GM10847 (cell line): ENCODE measurements around the gene GET4.

ENCODE experiments used
- POLR2A ChIP-seq: IDR thresholded peaks from 2 replicates; pipeline ENCODE4 v1.6.1; 2011; ENCODE audit not compliant: insufficient read length; ENCODE audit errors: extremely low read depth

GET4 gene

DNA sequence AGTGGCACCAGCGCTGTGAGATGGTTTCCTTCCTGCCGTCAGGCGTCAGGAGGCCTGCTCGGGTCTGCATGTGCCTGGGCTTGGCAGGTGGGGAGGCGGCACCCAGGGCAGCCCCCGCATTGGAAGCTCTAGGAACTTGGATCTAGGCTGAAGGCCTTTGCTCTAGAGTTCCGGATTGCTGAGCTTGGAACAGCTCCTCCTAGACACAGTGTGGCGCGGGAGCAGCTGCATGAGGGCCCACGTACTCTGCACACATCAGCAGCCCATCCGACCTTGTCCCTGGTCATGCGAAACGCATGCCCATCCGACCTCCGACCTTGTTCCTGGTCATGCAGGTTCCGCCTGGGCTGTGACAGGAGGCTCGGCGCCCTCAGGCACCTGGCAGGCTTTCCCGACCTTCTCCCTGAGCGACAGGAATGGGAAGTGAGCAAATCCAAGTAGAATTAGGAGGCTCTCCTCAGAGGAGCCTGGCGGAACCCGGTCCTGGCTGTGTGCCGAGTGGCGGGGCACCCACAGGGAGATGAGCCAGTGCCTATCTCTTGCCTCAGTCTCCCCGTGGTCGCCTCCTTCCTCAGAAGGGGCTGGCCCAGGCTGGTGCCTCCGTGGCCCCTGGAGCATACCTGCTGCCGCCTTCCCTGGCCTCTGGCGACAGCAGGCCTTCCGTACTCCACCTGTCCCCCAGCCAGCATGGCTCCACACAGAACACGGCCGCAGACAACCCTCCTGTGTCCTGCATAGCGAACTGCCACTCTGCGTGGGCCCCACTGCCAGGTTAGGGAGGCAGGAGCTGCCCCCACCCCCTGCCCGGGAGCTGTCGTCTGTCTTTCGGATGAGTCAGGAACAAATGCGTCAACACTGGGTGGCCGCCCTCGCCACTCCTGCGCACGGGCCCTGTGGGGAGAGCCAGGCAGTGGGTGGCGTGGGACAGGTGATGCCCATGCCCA lies 12.0 kb downstream of the GET4 start:
- TF ChIP-seq POLR2A = no peak

GRCh38 chr7:889025-889390 lies 12.7 kb downstream of the GET4 start:
- TF ChIP-seq POLR2A = no peak

GRCh38 chr7:889391-889790 lies 13.0 kb downstream of the GET4 start:
- TF ChIP-seq POLR2A = no peak

GRCh38 chr7:890868-891267 lies 14.5 kb downstream of the GET4 start:
- TF ChIP-seq POLR2A = no peak

DNA sequence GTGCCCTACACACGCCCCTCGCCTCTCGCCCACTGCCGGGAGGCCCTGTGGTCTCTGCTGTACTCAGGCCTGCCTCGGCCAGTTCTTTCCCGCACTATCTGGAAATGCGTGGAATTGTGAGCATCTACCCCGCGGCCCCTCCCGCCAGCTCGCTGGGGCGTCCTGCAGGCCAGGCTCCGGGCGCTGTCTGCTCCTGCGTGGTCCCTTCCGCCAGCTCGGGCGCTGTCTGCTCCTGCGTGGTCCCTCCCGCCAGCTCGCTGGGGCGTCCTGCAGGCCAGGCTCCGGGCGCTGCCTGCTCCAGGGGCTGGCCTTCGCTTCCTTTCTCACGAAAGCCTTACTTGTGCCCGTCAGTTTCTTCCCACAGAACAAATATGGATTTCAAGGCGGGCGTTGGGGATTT lies 14.9 kb downstream of the GET4 start:
- no peak for TF ChIP-seq POLR2A

DNA sequence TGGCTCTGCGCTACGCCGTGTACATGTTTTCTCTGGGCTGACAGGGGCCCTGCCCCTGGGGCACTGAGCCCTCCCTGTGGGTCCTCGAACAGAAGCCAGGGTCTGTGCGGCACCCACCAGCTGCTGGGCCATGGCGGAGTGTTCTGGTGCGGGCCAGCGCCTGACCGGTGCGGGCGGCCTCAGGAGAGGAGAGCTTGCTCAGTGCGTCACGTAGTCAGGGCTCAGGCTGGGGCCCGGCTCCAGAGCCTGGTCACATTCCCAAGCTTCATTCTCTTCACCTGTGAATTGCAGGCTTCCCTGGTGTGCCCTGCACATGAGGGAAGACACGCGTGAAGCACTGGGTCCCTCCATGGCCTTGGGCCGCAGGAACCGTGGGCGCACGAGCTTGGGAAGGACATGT lies 15.5 kb downstream of the GET4 start:
- TF ChIP-seq POLR2A = no peak

DNA sequence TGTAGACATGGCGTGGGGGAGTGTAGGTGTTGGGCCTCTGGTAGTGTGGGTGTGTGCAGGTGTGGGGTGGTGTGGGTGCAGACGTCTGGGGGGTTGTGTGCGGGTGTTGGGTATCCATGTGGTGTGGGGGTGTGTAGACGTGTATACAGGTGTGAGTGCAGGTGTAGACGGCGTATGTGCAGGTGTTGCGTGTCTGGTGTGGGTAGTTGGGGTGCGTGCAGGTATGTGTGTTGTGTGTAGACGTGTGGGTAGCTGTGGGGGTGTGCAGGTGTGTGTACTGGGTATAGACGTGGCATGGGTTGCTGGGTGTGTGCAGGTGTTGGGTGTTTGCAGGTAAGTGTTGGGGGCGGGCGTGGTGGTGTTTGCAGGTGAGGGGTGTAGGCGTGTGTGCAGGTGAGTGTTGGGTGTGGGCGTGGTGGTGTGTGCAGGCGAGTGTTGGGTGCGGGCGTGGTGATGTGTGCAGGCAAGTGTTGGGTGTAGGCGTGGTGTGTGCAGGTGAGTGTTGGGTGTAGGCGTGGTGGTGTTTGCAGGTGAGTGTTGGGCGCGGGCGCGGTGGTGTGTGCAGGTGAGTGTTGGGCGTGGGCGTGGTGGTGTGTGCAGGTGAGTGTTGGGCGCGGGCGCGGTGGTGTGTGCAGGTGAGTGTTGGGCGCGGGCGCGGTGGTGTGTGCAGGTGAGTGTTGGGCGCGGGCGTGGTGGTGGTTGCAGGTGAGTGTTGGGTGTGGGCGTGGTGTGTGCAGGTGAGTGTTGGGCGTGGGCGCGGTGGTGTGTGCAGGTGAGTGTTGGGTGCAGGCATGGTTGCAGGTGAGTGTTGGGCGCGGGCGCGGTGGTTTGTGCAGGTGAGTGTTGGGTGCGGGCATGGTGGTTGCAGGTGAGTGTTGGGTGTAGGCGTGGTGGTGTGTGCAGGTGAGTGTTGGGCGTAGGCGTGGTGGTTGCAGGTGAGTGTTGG lies 16.6 kb downstream of the GET4 start:
- no peak for TF ChIP-seq POLR2A

- TF ChIP-seq POLR2A = no peak
These were observed 17.3 kb downstream of the GET4 start for GRCh38 chr7:893686-894085.

GRCh38 chr7:894164-894867 lies 18.0 kb downstream of the GET4 start:
- no peak for TF ChIP-seq POLR2A

DNA sequence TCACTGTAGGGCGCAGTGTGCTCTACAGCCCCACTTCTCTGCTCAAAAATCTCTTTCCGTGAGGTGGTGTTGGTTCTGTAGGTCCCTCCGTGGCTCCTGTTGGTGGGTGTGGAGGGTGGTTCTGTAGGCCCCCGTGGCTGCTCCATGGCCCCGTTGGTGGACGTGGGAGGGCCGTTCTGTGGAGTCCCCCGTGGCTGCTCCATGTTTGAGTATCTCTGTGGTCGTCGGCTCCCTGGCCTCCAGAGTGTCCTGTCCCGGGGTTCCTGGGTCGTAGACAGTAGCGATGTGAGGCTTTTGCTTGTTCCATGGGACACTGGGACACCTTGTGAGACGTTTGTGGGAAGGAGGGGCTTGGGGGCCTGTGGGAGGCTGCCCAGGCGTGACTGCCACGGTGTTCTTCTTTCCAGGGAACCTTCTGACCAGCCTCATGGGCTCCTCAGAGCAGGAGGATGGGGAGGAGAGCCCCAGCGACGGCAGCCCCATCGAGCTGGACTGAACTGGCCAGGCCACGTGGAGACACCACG lies 18.6 kb downstream of the GET4 start:
- no peak for TF ChIP-seq POLR2A

- TF ChIP-seq POLR2A = no peak
These were observed 19.2 kb downstream of the GET4 start for GRCh38 chr7:895451-896052.

GRCh38 chr7:896346-897075 lies 20.2 kb downstream of the GET4 start:
- TF ChIP-seq POLR2A = no peak

- no peak for TF ChIP-seq POLR2A
These were observed 20.7 kb downstream of the GET4 start for GRCh38 chr7:897086-897485.

DNA sequence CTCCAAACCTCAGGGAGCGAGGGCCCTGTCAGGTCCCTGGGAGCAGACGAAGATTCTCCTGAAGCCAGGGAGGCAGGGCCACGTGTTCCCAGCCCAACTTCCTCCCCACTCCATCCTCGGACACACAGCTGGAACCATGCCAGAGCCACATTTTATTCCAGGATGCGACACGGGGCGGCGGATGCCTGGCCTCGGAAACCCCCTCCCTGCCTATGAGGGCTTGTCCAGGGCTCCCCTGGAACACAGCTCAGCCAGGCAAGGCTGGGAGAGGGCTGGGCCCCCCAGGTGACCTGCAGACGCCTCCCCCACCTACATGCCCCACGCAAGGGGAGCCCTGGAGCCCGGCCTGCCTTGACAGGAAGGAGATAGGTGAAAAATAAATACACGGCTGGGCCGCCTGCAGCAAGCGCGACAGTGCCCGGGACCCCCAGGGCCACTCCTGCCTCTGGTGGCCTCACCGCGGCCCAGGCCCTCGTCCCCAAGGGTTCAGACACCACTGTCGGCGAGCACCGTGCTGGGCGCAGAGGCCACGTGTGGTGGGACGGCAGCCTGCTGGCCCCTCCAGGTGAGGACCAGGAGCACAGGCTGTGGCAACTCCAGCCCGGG lies 21.5 kb downstream of the GET4 start:
- TF ChIP-seq POLR2A = no peak
